Parathyroid adenoma (tissue), 2 donors: Measurements from ENCODE around the gene CCDC171.

Experiments
- H2AFZ ChIP-seq: fragments of 300-600 bp; sonication (generic); one replicate; pipeline ENCODE4 v1.7.0; 2017; ENCODE audit warnings: antibody characterized with exemption, mild to moderate bottlenecking
- H3K27ac ChIP-seq: fragments of 300-600 bp; sonication (generic); one replicate; pipeline ENCODE4 v1.7.0; 2017
- H3K27me3 ChIP-seq: fragments of 300-600 bp; sonication (generic); one replicate; pipeline ENCODE4 v1.7.0; 2017; ENCODE audit warnings: low read length; ENCODE audit not compliant: control insufficient read depth, insufficient read depth
- H3K36me3 ChIP-seq: fragments of 300-600 bp; sonication (generic); one replicate; pipeline ENCODE4 v1.7.0; 2017; ENCODE audit warnings: low read length; ENCODE audit not compliant: control insufficient read depth, insufficient read depth
- H3K4me1 ChIP-seq: fragments of 300-600 bp; sonication (generic); one replicate; pipeline ENCODE4 v1.7.0; 2017; ENCODE audit warnings: control low read depth
- H3K4me2 ChIP-seq: fragments of 300-600 bp; sonication (generic); one replicate; pipeline ENCODE4 v1.7.0; 2017; ENCODE audit warnings: low read length
- H3K4me3 ChIP-seq: fragments of 300-600 bp; sonication (generic); one replicate; pipeline ENCODE4 v1.7.0; 2017; ENCODE audit warnings: low read depth, low read length
- H3K79me2 ChIP-seq: fragments of 300-600 bp; sonication (generic); one replicate; pipeline ENCODE4 v1.7.0; 2017; ENCODE audit warnings: control low read depth
- H3K9ac ChIP-seq: fragments of 300-600 bp; sonication (generic); one replicate; pipeline ENCODE4 v1.7.0; 2017; ENCODE audit warnings: mild to moderate bottlenecking
- H3K9me3 ChIP-seq: fragments of 300-600 bp; sonication (generic); one replicate; pipeline ENCODE4 v1.7.0; 2017; ENCODE audit warnings: low read length; ENCODE audit not compliant: control insufficient read depth
- CTCF ChIP-seq: fragments of 300-600 bp; sonication (generic); IDR thresholded peaks from one replicate; pipeline ENCODE4 v1.7.0; 2017; ENCODE audit warnings: antibody characterized with exemption, mild to moderate bottlenecking
- donor health status: primary hyperparathyroidism.

Gene CCDC171

DNA sequence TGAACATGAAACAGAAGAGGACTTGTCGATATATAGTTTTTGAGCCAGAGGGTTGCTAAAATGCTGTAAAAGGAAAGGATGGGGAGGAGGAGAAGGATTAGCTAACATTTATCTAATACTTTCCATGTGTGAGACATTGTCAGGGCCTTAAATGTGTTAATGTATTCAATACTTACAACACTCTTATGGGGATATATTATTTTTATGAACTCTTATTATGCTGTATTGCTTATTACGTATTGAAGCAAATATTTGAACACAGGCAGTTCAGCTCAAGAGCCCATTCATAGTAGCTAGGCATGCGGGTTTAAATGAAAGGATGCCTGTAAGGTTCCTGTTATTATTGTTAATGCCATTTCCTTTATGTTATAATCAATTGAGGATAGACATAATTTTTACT, 391.5 kb downstream of the CCDC171 start:
- no peaks in the 10 kb centered on the region for H3K9me3 ChIP-seq
- no peak overlapping the region for H3K4me2 ChIP-seq
- no peaks in the 10 kb centered on the region for H3K79me2 ChIP-seq
- no peak for TF ChIP-seq CTCF
- H3K4me3 ChIP-seq = no peak overlapping the region
- no peak overlapping the region for H3K27ac ChIP-seq
- no peaks in the 10 kb centered on the region for H3K4me1 ChIP-seq
- no peak overlapping the region for H2AFZ ChIP-seq
- H3K36me3 ChIP-seq = no peaks in the 10 kb centered on the region
- H3K9ac ChIP-seq = no peak overlapping the region
- no peaks in the 10 kb centered on the region for H3K27me3 ChIP-seq

GRCh38 chr9:15959663-15960062, 406.8 kb downstream of the CCDC171 start:
- no peaks in the 10 kb centered on the region for H3K9me3 ChIP-seq
- no peak overlapping the region for H3K4me3 ChIP-seq
- H3K4me2 ChIP-seq = no peak overlapping the region
- no peak overlapping the region for H2AFZ ChIP-seq
- H3K79me2 ChIP-seq = no peaks in the 10 kb centered on the region
- TF ChIP-seq CTCF = no peak
- H3K27ac ChIP-seq = no peak overlapping the region
- no peak overlapping the region for H3K9ac ChIP-seq
- no peaks in the 10 kb centered on the region for H3K36me3 ChIP-seq
- no peaks in the 10 kb centered on the region for H3K4me1 ChIP-seq
- no peaks in the 10 kb centered on the region for H3K27me3 ChIP-seq

- H3K27ac ChIP-seq = no peak overlapping the region
- H3K4me3 ChIP-seq = no peak overlapping the region
- no peaks in the 10 kb centered on the region for H3K36me3 ChIP-seq
- H3K4me2 ChIP-seq = no peak overlapping the region
- H3K9me3 ChIP-seq = no peaks in the 10 kb centered on the region
- H2AFZ ChIP-seq = no peak overlapping the region
- TF ChIP-seq CTCF = no peak
- H3K4me1 ChIP-seq = no peaks in the 10 kb centered on the region
- H3K79me2 ChIP-seq = no peaks in the 10 kb centered on the region
- H3K27me3 ChIP-seq = no peaks in the 10 kb centered on the region
- H3K9ac ChIP-seq = no peak overlapping the region
Measured at GRCh38 chr9:15961217-15961616, 408.4 kb downstream of the CCDC171 start.

DNA sequence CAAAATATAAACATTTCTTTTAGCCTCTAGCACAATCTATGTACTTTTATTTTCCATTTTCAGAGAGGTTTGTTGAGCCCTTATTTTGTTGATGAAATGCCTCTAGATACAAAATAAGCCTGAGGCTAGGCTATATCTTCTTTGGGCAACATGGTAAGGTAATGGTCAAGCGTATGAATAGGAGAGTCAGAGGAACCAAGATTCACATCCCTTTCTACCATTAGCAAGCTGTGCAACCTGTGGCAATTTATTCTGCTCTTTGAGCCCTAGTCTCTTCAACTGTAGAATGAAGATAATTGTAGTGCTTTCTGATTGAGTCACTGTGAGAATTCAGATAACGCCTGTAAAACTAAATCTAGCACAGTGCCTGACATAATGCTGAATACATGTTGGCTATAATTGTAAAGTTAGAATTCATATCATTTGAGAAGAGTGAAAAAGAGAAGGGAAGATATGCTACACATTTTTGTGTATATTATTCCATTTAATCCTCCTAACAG, 412.5 kb downstream of the CCDC171 start:
- H2AFZ ChIP-seq = no peak overlapping the region
- TF ChIP-seq CTCF = no peak
- no peaks in the 10 kb centered on the region for H3K27me3 ChIP-seq
- no peaks in the 10 kb centered on the region for H3K36me3 ChIP-seq
- no peak overlapping the region for H3K27ac ChIP-seq
- no peak overlapping the region for H3K4me2 ChIP-seq
- H3K4me1 ChIP-seq = no peaks in the 10 kb centered on the region
- H3K79me2 ChIP-seq = no peaks in the 10 kb centered on the region
- H3K4me3 ChIP-seq = no peak overlapping the region
- H3K9ac ChIP-seq = no peak overlapping the region
- no peaks in the 10 kb centered on the region for H3K9me3 ChIP-seq

GRCh38 chr9:15966471-15966870, 413.6 kb downstream of the CCDC171 start:
- Histone ChIP-seq H3K4me2 (no peak overlapping the region), H3K79me2 (no peaks in the 10 kb centered on the region), H3K27ac (no peak overlapping the region), H3K4me3 (no peak overlapping the region), H3K9ac (no peak overlapping the region), H3K9me3 (no peaks in the 10 kb centered on the region), H3K27me3 (no peaks in the 10 kb centered on the region), H3K36me3 (no peaks in the 10 kb centered on the region), H3K4me1 (no peaks in the 10 kb centered on the region), H2AFZ (no peak overlapping the region)
- no peak for TF ChIP-seq CTCF
